Karpas-422 (cell line): ENCODE measurements around the gene PKP3. TPM values are rescaled to one million over a fixed set of nuclear protein-coding genes. Genes with fewer than 3 reads are reported as not detected.

Experiments
- DNase-seq: peaks from one replicate; pipeline ENCODE4 v3.0.0-alpha.2; 2015
- H2AFZ ChIP-seq: fragments of 200-600 bp; sonication (generic); 2 replicates; pipeline ENCODE4 v1.6.1; 2014; ENCODE audit warnings: antibody characterized with exemption, low read length, mixed read lengths
- H3K27ac ChIP-seq: fragments of 200-600 bp; sonication (generic); 2 replicates; pipeline ENCODE4 v1.5.1; 2014; ENCODE audit warnings: mild to moderate bottlenecking, low read length, moderate library complexity
- H3K27me3 ChIP-seq: fragments of 200-600 bp; sonication (generic); 2 replicates; pipeline ENCODE4 v1.6.1; 2014; ENCODE audit warnings: low read length, mixed read lengths
- H3K36me3 ChIP-seq: fragments of 200-600 bp; sonication (generic); 2 replicates; pipeline ENCODE4 v1.6.1; 2014; ENCODE audit warnings: low read length, mixed read lengths; ENCODE audit not compliant: insufficient read depth
- H3K4me1 ChIP-seq: fragments of 200-600 bp; sonication (generic); 2 replicates; pipeline ENCODE4 v1.6.1; 2014; ENCODE audit warnings: mild to moderate bottlenecking, low read length, mixed read lengths
- H3K4me2 ChIP-seq: fragments of 200-600 bp; sonication (generic); 2 replicates; pipeline ENCODE4 v1.6.1; 2014; ENCODE audit warnings: low read length, low read depth, mild to moderate bottlenecking; ENCODE audit not compliant: poor library complexity, severe bottlenecking
- H3K4me3 ChIP-seq: fragments of 200-600 bp; sonication (generic); 2 replicates; pipeline ENCODE4 v1.5.1; 2014; ENCODE audit warnings: mild to moderate bottlenecking, antibody characterized with exemption, low read length, mixed read lengths
- H3K79me2 ChIP-seq: fragments of 200-600 bp; sonication (generic); 2 replicates; pipeline ENCODE4 v1.6.1; 2014; ENCODE audit warnings: mild to moderate bottlenecking, low read length, mixed read lengths
- H3K9ac ChIP-seq: fragments of 200-600 bp; sonication (generic); 2 replicates; pipeline ENCODE4 v1.6.0; 2014; ENCODE audit warnings: low read length
- H3K9me2 ChIP-seq: fragments of 200-600 bp; sonication (generic), shearing (Covaris generic); replicated peaks from 2 replicates; pipeline ENCODE4 v1.6.0; 2014; ENCODE audit warnings: mild to moderate bottlenecking, low read length, moderate library complexity; ENCODE audit not compliant: insufficient read depth
- H3K9me3 ChIP-seq: fragments of 300-700, 200-600 bp; sonication (generic); 2 replicates; pipeline ENCODE4 v1.6.1; 2014; ENCODE audit warnings: low read length, mixed read lengths
- H4K20me1 ChIP-seq: fragments of 200-600 bp; sonication (generic); 2 replicates; pipeline ENCODE4 v1.6.1; 2014; ENCODE audit warnings: mild to moderate bottlenecking, antibody characterized with exemption, low read length, low read depth; ENCODE audit not compliant: insufficient read depth
- total RNA-seq: library from RNA; depleted of rRNA; stranded (reverse); fragments of >200 nt; shearing (Covaris generic); gene quantifications from 2 replicates; pipeline ENCODE4 v1.2.3, GENCODE V29; 2014; ENCODE audit warnings: low replicate concordance

PKP3 gene
- total RNA-seq, 1 experiment from 2014 or later = not detected

DNA sequence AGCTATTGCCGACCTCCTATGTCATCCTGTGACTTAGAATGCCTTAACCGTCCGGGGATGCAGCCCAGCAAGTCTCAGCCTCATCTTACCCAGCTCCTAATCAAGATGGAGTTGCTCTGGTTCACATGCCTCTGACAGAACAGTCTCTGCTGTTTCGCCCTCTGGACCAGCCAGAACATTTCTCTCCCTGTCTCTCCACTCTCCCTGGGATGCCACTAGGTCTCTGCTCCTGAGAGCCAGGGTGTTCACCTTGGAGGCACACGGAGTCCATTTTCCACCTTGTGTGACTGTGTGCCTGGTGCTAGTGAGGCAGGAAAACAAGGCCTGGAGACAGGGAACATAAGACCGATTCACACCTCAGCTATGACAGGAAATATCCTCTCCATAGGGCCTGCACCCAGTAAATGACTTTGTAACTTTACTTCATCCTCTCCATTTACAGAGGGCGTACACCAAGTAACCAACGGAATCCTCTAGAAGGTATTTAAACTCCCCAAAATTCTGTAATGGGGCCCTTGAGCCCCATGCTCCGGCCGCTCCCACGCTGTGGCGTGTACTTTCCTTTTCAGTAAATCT, 41.5 kb upstream of the PKP3 start:
- Histone ChIP-seq H3K27ac (no peak overlapping the region), H3K79me2 (no peaks in the 10 kb centered on the region), H3K4me3 (no peak overlapping the region), H2AFZ (no peak overlapping the region), H3K9me3 (0 out of 2 replicates have a peak, but pooled peaks cover 4% of the 10 kb centered on the region), H4K20me1 (no peaks in the 10 kb centered on the region), H3K27me3 (no peaks in the 10 kb centered on the region), H3K36me3 (no peaks in the 10 kb centered on the region), H3K4me1 (peaks cover 15% of the 10 kb centered on the region), H3K9ac (no peak overlapping the region), H3K4me2 (no peak overlapping the region), H3K9me2 (no peaks in the 10 kb centered on the region)
- DNase-seq = no peak

DNA sequence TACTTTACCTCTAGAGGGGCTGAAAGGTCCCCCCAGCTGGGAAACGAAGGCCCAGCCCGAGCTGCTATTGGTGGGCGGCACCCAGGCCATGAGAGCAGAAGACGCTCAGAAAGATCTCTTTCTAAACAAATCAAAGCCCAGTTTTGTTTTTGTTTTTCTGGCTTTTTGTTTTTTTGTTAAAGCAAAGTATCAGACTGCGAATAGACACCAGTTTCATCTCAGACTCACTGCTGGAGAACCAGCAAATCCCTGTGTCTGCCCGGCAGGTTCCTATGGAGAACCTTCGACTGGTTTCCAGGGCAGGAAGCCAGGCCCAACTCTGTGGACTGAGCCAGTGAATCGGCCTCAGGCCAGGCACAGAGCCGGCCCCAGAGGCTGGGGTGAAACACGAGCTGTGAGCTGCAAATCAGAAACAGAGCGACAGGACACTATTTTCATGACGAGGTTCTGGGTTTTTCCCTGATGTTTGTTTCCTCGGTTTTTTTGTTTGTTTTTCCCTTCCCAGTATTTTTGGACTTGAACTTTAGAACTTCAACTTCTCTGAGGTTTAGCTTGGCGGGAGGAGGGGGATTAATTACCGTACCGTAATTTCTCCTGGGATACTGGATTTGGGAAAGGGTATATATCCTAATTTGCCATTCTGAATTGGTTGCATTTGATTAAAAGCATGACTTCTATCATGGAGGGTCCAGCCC, 40.7 kb upstream of the PKP3 start:
- no peak overlapping the region for H3K4me2 ChIP-seq
- peaks cover 13% of the 10 kb centered on the region for H3K4me1 ChIP-seq
- no peak for DNase-seq
- no peaks in the 10 kb centered on the region for H4K20me1 ChIP-seq
- no peak overlapping the region for H3K27ac ChIP-seq
- H3K79me2 ChIP-seq = no peaks in the 10 kb centered on the region
- H3K9me3 ChIP-seq = 0 out of 2 replicates have a peak, but pooled peaks cover 4% of the 10 kb centered on the region
- H3K27me3 ChIP-seq = no peaks in the 10 kb centered on the region
- H3K9me2 ChIP-seq = no peaks in the 10 kb centered on the region
- no peaks in the 10 kb centered on the region for H3K36me3 ChIP-seq
- H3K4me3 ChIP-seq = no peak overlapping the region
- no peak overlapping the region for H2AFZ ChIP-seq
- H3K9ac ChIP-seq = no peak overlapping the region

DNA sequence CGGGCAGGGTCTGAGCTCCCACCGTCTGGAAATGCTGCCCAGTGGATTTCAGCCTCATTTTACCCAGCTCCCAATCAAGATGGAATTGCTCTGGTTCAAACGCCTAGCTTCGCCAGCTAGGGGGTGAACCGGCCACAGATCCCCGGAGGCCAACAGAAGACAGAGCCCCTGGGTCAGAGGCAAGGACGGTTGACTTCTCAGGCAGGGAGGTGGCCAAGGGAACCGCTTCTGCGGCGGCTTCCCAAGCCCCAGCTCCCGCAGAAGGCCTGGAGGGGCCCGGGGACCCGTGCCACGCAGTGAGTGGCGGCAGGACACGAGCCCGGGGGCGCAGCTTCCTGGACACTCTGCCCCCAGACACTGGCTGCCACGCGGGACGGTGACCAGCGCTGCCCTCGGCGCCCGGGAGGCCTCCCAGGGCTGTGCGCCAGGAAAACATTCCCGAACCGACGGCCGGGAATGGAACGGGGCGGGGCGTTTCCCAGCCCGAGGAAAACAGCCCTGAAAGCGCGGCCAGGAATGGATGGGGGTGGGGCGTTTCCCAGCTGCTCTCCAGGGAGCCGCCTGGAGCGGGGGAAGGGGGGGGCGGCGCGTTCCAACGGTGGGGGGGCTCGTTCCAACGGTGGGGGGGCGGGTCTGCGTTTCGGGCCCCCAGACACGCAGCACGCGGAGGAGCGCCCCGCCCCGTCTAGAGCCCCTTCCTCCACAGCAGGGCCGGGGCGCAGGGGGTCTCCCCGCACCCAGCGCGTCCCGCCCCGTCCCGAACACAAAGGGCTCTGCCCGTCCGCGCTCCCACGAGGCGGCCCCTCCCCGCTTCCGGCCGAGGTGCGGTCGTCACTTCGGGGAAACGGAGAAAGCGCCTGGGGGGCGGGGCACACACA, 38.2 kb upstream of the PKP3 start:
- peak overlapping the region; percentile 32; the same call in 1 of the 2 replicates for H2AFZ ChIP-seq
- H3K4me1 ChIP-seq = peaks cover 9% of the 10 kb centered on the region
- peak overlapping the region; percentile 47 for H3K9ac ChIP-seq
- H3K27me3 ChIP-seq = no peaks in the 10 kb centered on the region
- DNase-seq = peak; percentile 63
- peak overlapping the region; percentile 48; the same call in 1 of the 2 replicates for H3K4me3 ChIP-seq
- H3K79me2 ChIP-seq = no peaks in the 10 kb centered on the region
- no peaks in the 10 kb centered on the region for H4K20me1 ChIP-seq
- no peak overlapping the region for H3K27ac ChIP-seq
- H3K9me3 ChIP-seq = 0 out of 2 replicates have a peak, but pooled peaks cover 4% of the 10 kb centered on the region
- H3K36me3 ChIP-seq = no peaks in the 10 kb centered on the region
- no peaks in the 10 kb centered on the region for H3K9me2 ChIP-seq
- H3K4me2 ChIP-seq = peak overlapping the region; percentile 50

DNA sequence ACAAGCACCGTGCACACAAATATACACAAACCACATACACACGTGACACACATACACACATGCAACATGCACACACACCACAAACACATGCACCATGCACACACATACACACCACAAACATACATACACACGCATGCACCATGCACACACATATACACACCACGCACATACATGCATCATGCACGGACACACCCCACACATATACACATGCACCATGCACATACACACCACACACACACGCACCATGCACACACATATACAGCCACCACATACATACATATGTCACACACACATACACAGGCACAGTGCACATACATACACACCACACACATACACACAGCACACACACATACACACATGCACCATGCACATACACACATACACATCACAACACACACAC, 37.4 kb upstream of the PKP3 start:
- Histone ChIP-seq H3K36me3 (no peaks in the 10 kb centered on the region), H2AFZ (no peak overlapping the region), H3K9ac (no peak overlapping the region), H3K4me1 (peaks cover 9% of the 10 kb centered on the region), H3K79me2 (no peaks in the 10 kb centered on the region), H3K4me3 (no peak overlapping the region), H3K4me2 (no peak overlapping the region), H4K20me1 (no peaks in the 10 kb centered on the region), H3K9me3 (0 out of 2 replicates have a peak, but pooled peaks cover 4% of the 10 kb centered on the region), H3K9me2 (no peaks in the 10 kb centered on the region), H3K27ac (no peak overlapping the region), H3K27me3 (no peaks in the 10 kb centered on the region)
- no peak for DNase-seq

DNA sequence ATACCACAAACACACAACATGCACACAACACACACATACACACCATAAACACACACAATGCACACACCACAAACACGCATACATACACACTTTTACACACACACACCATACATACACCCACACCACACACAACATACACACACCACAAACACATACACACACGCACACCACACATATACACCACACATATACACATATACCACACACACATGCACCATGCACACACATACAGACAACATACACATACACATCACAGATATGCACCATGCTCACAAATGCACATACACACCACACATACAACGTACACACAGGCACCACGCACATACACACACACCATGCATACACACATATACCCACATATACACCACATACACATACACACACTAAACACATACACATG, 36.4 kb upstream of the PKP3 start:
- Histone ChIP-seq H2AFZ (no peak overlapping the region), H3K4me1 (peaks cover 9% of the 10 kb centered on the region), H3K79me2 (no peaks in the 10 kb centered on the region), H3K9ac (no peak overlapping the region), H3K27ac (no peak overlapping the region), H4K20me1 (no peaks in the 10 kb centered on the region), H3K4me3 (no peak overlapping the region), H3K4me2 (no peak overlapping the region), H3K9me3 (0 out of 2 replicates have a peak, but pooled peaks cover 4% of the 10 kb centered on the region), H3K36me3 (no peaks in the 10 kb centered on the region), H3K9me2 (no peaks in the 10 kb centered on the region), H3K27me3 (no peaks in the 10 kb centered on the region)
- DNase-seq = no peak

DNA sequence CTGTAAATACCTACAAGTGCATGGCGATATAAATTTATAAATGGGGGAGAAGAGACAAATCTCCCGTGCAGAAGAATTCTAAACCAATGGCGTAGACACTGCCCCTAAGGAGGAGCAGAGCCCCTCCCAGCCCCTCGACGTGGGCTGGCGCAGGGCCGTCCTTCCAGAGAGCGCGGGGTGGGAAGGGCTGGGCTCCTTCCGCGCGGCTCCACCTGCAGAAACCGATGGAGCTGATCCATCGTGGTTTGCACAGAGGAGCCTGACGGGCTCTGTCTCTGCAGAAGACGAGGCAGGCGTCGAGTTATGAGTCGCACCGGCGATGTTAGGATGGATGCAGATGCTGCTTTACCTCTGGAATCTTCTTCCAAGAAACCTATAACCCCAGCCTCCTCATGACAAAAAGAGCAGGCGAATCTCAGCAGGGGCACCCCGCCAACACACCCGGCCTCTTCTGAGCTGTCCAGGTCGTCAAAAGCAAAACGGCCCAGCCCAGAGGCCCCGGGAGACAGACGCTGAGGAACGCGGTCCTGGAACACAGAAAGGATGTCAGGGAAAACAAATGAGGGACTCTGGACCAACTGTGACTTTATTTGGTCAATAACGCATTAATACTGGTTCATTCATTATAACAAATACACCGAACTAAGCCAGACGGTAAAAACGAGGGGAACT, 35.7 kb upstream of the PKP3 start:
- H3K9me3 ChIP-seq = 0 out of 2 replicates have a peak, but pooled peaks cover 4% of the 10 kb centered on the region
- no peak for DNase-seq
- H3K27ac ChIP-seq = no peak overlapping the region
- no peaks in the 10 kb centered on the region for H3K9me2 ChIP-seq
- H3K4me1 ChIP-seq = peaks cover 9% of the 10 kb centered on the region
- H3K79me2 ChIP-seq = no peaks in the 10 kb centered on the region
- no peak overlapping the region for H3K4me2 ChIP-seq
- no peak overlapping the region for H3K9ac ChIP-seq
- H3K27me3 ChIP-seq = no peaks in the 10 kb centered on the region
- no peak overlapping the region for H3K4me3 ChIP-seq
- H3K36me3 ChIP-seq = no peaks in the 10 kb centered on the region
- H2AFZ ChIP-seq = no peak overlapping the region
- H4K20me1 ChIP-seq = no peaks in the 10 kb centered on the region

DNA sequence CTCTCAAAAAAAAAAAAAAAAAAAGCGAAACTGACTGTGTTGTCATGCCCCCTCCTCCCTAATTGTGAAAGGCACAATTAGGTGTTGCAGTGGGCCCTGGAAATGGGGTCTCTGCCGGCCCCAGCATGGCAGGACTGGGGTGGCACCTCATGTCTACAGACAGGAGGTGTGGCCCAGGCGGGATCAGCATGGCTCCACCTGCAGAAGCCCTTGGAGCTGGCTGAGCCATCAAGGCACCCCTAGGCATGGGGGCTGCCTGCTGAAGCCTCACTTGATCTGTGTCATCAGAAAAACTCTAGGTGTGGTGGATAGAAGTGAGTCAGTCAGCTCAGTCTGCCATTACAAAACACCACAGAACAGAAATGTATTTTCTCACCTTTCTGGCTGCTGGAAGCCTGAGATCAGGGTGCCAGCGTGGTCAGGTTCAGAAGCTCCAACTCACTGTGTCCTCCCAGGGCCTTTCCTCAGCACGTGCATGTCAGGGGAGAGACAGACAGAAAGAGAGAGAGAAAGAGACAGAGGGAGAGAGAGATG, 34.8 kb upstream of the PKP3 start:
- H3K27me3 ChIP-seq = no peaks in the 10 kb centered on the region
- no peak overlapping the region for H3K27ac ChIP-seq
- H2AFZ ChIP-seq = no peak overlapping the region
- no peaks in the 10 kb centered on the region for H3K9me2 ChIP-seq
- H3K9me3 ChIP-seq = 0 out of 2 replicates have a peak, but pooled peaks cover 4% of the 10 kb centered on the region
- no peaks in the 10 kb centered on the region for H3K36me3 ChIP-seq
- no peaks in the 10 kb centered on the region for H3K79me2 ChIP-seq
- no peak overlapping the region for H3K4me3 ChIP-seq
- H3K4me2 ChIP-seq = no peak overlapping the region
- H3K4me1 ChIP-seq = peaks cover 9% of the 10 kb centered on the region
- H4K20me1 ChIP-seq = no peaks in the 10 kb centered on the region
- DNase-seq = no peak
- H3K9ac ChIP-seq = no peak overlapping the region
